Sigmoid colon (tissue), 4 donors: ENCODE data around the gene WNT10A.

Experiments used
- EP300 ChIP-seq, 4 donors: sonication (generic); formaldehyde crosslinking; IDR thresholded peaks; one replicate each; pipeline ENCODE4 v1.6.1; 2017; ENCODE audit warnings: antibody characterized with exemption in 4 of 4
- POLR2A ChIP-seq, 2 donors: fragments of 450-650 bp; IDR thresholded peaks; one replicate each; pipeline ENCODE4 v1.6.1; 2016; ENCODE audit warnings: antibody characterized with exemption in 2 of 2, mild to moderate bottlenecking in 2 of 2, moderate library complexity in 2 of 2
- POLR2AphosphoS5 ChIP-seq, 4 donors: sonication (generic); formaldehyde crosslinking; IDR thresholded peaks; one replicate each; pipeline ENCODE4 v1.6.1; 2017; ENCODE audit warnings: antibody characterized with exemption in 4 of 4
- TF ChIP-seq, protein P1 (sequence below), 4 experiments: fragments of 450-650 bp in 3 of 4; fragments of 200-600 bp in 1 of 4; IDR thresholded peaks; one replicate each; pipeline ENCODE4 v1.5.1; 2016 to 2019; ENCODE audit warnings: antibody characterized with exemption in 4 of 4, mild to moderate bottlenecking in 3 of 4, moderate library complexity in 2 of 4

DNA sequence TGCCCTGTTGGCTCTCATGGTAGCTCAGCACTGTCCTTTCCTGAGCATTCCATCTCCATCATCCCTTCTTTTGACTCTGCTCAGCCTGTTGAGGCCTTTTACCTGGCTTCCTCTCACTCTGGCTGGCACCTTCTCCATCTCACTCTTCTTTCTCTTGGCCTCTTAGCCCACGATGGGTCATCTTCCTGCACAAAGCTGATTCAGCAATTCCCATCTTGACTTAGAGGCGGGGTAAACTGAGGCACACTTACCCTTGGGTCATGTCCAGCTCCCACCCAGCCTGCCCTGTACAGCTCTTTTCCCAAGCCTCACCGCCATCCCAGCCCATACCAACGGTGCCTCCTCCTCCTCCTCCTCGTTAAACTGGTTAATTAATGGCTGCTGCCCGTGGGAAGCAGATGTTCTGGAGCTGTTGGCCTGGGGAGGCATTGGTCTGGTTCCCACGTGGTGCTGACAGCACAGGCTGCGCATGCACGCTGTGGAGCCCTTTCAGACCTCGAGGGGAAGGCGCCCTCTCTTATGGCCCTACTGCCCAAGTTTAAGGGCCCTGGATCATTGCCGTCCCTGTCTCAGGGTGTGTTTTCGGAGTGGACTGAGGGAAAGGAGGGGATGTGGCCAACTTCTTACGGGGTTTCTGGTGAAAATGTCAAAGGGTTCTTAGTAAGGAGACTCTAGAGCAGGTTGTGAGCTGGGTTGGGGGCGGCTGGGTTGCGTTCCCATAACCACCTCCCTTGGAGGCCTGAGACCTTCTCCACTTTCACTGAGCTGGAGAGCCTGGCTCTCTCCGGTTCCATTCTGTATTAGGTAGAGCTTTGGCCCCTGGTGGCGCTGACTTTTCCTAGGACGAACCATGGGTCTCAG is 10.9 kb downstream of the WNT10A start:
- TF ChIP-seq POLR2A (IDR thresholded peaks at IDR 0.05) (no peak), POLR2AphosphoS5 (IDR thresholded peaks at IDR 0.05) (no peak), EP300 (IDR thresholded peaks at IDR 0.05) (no peak)
- TF ChIP-seq, protein P1, sequence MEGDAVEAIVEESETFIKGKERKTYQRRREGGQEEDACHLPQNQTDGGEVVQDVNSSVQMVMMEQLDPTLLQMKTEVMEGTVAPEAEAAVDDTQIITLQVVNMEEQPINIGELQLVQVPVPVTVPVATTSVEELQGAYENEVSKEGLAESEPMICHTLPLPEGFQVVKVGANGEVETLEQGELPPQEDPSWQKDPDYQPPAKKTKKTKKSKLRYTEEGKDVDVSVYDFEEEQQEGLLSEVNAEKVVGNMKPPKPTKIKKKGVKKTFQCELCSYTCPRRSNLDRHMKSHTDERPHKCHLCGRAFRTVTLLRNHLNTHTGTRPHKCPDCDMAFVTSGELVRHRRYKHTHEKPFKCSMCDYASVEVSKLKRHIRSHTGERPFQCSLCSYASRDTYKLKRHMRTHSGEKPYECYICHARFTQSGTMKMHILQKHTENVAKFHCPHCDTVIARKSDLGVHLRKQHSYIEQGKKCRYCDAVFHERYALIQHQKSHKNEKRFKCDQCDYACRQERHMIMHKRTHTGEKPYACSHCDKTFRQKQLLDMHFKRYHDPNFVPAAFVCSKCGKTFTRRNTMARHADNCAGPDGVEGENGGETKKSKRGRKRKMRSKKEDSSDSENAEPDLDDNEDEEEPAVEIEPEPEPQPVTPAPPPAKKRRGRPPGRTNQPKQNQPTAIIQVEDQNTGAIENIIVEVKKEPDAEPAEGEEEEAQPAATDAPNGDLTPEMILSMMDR (IDR thresholded peaks at IDR 0.05), result no peak
